ENCODE measurements around the gene EPG5.

DNA sequence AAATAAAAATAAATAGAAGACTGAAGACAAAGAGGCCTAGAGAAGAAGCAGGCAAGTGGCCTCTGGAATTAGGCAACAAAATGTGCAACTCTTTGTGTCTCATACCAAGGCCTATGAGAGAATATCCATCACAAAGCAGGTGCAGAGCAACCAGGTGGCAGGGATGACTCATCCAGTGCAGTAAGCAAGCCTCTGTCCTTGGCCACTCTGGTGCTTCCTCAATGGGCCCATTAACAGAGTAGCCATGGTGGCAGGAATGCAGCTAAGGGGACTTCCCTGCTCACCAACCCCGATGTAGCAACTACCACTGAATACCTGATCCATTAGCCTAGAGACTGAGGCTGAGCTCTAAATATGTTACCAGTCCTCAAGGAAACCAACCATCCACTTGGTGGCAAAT lies 11.0 kb upstream of the EPG5 start:
- TF ChIP-seq ZNF274 (IDR thresholded peaks at IDR 0.05; ENCODE audit: low read depth, low read length) (no peak), SUZ12 (IDR thresholded peaks at IDR 0.05; ENCODE audit: extremely low read depth, insufficient read depth, insufficient read length) (no peak)
